GM21381 (cell line): ENCODE measurements around the gene LFNG.

ENCODE experiments used
- ATAC-seq: cut with Tn5 transposase; IDR thresholded peaks from one replicate; pipeline ENCODE4 v1.9.1; 2021; ENCODE audit warnings: mild to moderate bottlenecking, moderate library complexity; ENCODE audit not compliant: unreplicated experiment

LFNG gene

GRCh38 chr7:2482725-2483451 is 36.7 kb upstream of the LFNG start:
- no peak for ATAC-seq

- ATAC-seq: no peak
These were observed 36.1 kb upstream of the LFNG start for GRCh38 chr7:2483494-2483893.

- ATAC-seq: no peak
These were observed 34.7 kb upstream of the LFNG start for GRCh38 chr7:2484868-2485267.

GRCh38 chr7:2487586-2488271 is 31.8 kb upstream of the LFNG start:
- no peak for ATAC-seq

GRCh38 chr7:2488272-2488645 is 31.3 kb upstream of the LFNG start:
- ATAC-seq: no peak

GRCh38 chr7:2488681-2489080 is 30.9 kb upstream of the LFNG start:
- no peak for ATAC-seq

GRCh38 chr7:2490181-2490651 is 29.4 kb upstream of the LFNG start:
- ATAC-seq: no peak

- no peak for ATAC-seq
These were observed 27.5 kb upstream of the LFNG start for GRCh38 chr7:2492038-2492437.

GRCh38 chr7:2493205-2494164 is 26.1 kb upstream of the LFNG start:
- ATAC-seq: no peak

GRCh38 chr7:2494191-2495130 is 25.1 kb upstream of the LFNG start:
- no peak for ATAC-seq

GRCh38 chr7:2495418-2496299 is 23.9 kb upstream of the LFNG start:
- no peak for ATAC-seq

- no peak for ATAC-seq
These were observed 23.2 kb upstream of the LFNG start for GRCh38 chr7:2496375-2496774.

- no peak for ATAC-seq
These were observed 22.5 kb upstream of the LFNG start for GRCh38 chr7:2497065-2497464.

GRCh38 chr7:2497500-2498336 is 21.9 kb upstream of the LFNG start:
- no peak for ATAC-seq

- ATAC-seq: no peak
These were observed 20.9 kb upstream of the LFNG start for GRCh38 chr7:2498708-2499107.

GRCh38 chr7:2499181-2499580 is 20.4 kb upstream of the LFNG start:
- no peak for ATAC-seq

GRCh38 chr7:2499719-2500430 is 19.7 kb upstream of the LFNG start:
- no peak for ATAC-seq

GRCh38 chr7:2500701-2501100 is 18.9 kb upstream of the LFNG start:
- ATAC-seq: no peak
